SJCRH30 (cell line): ENCODE results near the gene TLK1. TPM values are rescaled to one million over a fixed set of nuclear protein-coding genes. Genes with fewer than 3 reads are reported as not detected.

Experiments used
- DNase-seq, 2 experiments: peaks; one replicate each; pipeline ENCODE4 v3.0.0-alpha.2; 2015 to 2020
- H3K27ac ChIP-seq: fragments of 250-450 bp; sonication (Bioruptor Pico); 2 replicates; pipeline ENCODE4 v1.5.1; 2020; ENCODE audit warnings: mild to moderate bottlenecking, moderate library complexity
- H3K27me3 ChIP-seq: fragments of 250-450 bp; sonication (Bioruptor Pico); 2 replicates; pipeline ENCODE4 v1.5.1; 2020; ENCODE audit warnings: mild to moderate bottlenecking, moderate library complexity
- H3K36me3 ChIP-seq: fragments of 250-450 bp; sonication (Bioruptor Pico); 2 replicates; pipeline ENCODE4 v1.5.1; 2020; ENCODE audit warnings: mild to moderate bottlenecking, moderate library complexity
- H3K4me1 ChIP-seq: fragments of 250-450 bp; sonication (Bioruptor Pico); 2 replicates; pipeline ENCODE4 v1.5.1; 2020; ENCODE audit warnings: mild to moderate bottlenecking, moderate library complexity
- H3K4me3 ChIP-seq: fragments of 250-450 bp; sonication (Bioruptor Pico); 2 replicates; pipeline ENCODE4 v1.5.1; 2020; ENCODE audit warnings: mild to moderate bottlenecking, moderate library complexity
- H3K9me3 ChIP-seq: fragments of 250-450 bp; sonication (Bioruptor Pico); replicated peaks from 2 replicates; pipeline ENCODE4 v1.5.1; 2020; ENCODE audit warnings: mild to moderate bottlenecking, moderate library complexity
- total RNA-seq: library from RNA; depleted of rRNA; stranded (reverse); fragments of >200 nt; shearing (Covaris generic); gene quantifications from 2 replicates; pipeline ENCODE4 v1.2.3, GENCODE V29; 2014; rRNA removed

TLK1 gene
- 16.6 and 18.4 TPM in 2 replicates for total RNA-seq

DNA sequence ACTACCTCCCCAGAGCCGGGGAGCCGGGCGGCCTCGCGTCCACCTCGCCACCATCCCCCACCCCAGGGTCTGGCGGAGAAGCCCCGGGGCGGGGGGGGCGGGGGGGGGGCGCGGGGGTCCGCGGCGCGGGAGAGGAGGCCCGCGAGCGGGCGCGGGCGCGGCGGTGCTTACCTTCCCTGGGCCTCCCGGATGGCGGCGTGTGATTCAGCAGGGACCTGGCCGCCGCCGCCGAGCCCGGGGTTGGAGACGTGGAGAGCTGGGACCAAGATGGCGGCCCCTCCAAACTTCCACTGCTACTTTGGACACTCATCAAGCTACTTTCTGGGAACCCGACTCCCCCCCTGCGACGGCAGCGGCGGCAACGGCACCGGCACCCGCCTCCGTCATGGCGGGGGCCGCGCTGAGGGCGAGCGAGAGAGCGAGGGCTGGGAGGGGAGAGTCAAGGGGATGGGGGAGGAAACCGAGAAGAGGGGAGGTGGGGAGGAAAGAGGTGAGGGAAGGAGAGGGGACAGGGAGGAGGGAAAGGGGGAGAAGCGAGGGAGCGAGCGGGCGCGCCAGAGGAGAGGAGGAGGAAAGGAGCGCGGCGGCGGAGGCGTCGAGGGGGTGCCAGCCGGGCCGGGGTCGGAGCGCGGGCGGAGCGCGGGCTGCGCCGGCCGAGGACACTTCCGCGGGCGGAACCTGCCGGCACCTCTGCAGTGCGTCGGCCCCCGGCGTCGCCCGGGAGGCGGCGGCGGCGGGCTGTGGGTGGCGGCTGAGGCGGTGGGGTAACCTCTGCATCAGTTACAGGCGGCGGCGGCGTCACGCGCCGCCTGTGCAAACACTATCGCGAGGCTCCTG, at the start of gene TLK1:
TLK1 (minus strand) TSS at position 775 of the 837 bp plus-strand sequence; CDS start at position 310, 465 bp downstream.
- Histone ChIP-seq H3K4me3 (peak within 1 kb of the TSS; percentile 99), H3K9me3 (no peaks in the 10 kb centered on the region), H3K4me1 (peaks cover 2% of the 10 kb centered on the region; the same call in 1 of the 2 replicates), H3K27ac (peak within 1 kb of the TSS; percentile 93), H3K27me3 (no peaks in the 10 kb centered on the region), H3K36me3 (no peaks in the 10 kb centered on the region)
- DNase-seq, result peak; percentile 73 to 78

GRCh38 chr2:171210216-171210863, 49.6 kb upstream of the TLK1 start:
- Histone ChIP-seq H3K4me3 (no peak overlapping the region), H3K27ac (no peak overlapping the region)
- no peak for DNase-seq

DNA sequence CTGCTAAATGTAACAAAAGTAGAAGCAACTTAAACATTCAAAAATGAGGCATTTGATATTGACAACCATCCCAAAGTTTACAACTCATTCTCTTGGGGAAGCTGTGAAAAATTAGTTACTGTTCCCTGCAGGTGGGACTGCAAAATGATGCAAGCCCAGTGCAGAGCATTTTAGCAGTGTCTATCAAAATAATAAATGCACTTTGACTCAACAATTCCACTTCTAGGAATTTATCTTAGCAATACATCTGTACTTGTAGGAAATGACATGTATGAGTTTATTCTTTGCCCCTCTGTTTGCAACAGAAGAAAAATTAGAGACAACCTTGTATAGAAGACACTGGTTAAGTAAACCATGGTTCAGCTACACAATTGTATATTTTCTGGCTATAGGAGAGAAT, 48.0 kb upstream of the TLK1 start:
- no peaks in the 10 kb centered on the region for H3K36me3 ChIP-seq
- H3K27me3 ChIP-seq, result no peaks in the 10 kb centered on the region
- H3K4me3 ChIP-seq, result no peak overlapping the region
- 0 out of 2 replicates have a peak, but pooled peaks cover 5% of the 10 kb centered on the region for H3K4me1 ChIP-seq
- H3K9me3 ChIP-seq, result no peaks in the 10 kb centered on the region; the same call in 1 of the 2 replicates
- H3K27ac ChIP-seq, result no peak overlapping the region
- no peak for DNase-seq

More at GRCh38 chr2:171210216-171210863, 49.6 kb upstream of the TLK1 start:
- H3K27me3 ChIP-seq, result no peaks in the 10 kb centered on the region
- H3K4me1 ChIP-seq, result 0 out of 2 replicates have a peak, but pooled peaks cover 5% of the 10 kb centered on the region
- no peaks in the 10 kb centered on the region; the same call in 1 of the 2 replicates for H3K9me3 ChIP-seq
- no peaks in the 10 kb centered on the region for H3K36me3 ChIP-seq

GRCh38 chr2:171206422-171207115, 45.9 kb upstream of the TLK1 start:
- Histone ChIP-seq H3K27ac (no peak overlapping the region), H3K27me3 (no peaks in the 10 kb centered on the region), H3K9me3 (no peaks in the 10 kb centered on the region; the same call in 1 of the 2 replicates), H3K4me1 (0 out of 2 replicates have a peak, but pooled peaks cover 3% of the 10 kb centered on the region), H3K36me3 (no peaks in the 10 kb centered on the region), H3K4me3 (no peak overlapping the region)
- DNase-seq, result no peak

GRCh38 chr2:171205551-171205950, 44.9 kb upstream of the TLK1 start:
- Histone ChIP-seq H3K27me3 (no peaks in the 10 kb centered on the region), H3K36me3 (no peaks in the 10 kb centered on the region), H3K4me1 (no peaks in the 10 kb centered on the region), H3K9me3 (no peaks in the 10 kb centered on the region; the same call in 1 of the 2 replicates), H3K4me3 (no peak overlapping the region), H3K27ac (no peak overlapping the region)
- no peak for DNase-seq

- H3K9me3 ChIP-seq, result no peaks in the 10 kb centered on the region
- no peaks in the 10 kb centered on the region for H3K36me3 ChIP-seq
- H3K4me1 ChIP-seq, result no peaks in the 10 kb centered on the region
- H3K27me3 ChIP-seq, result no peaks in the 10 kb centered on the region
- H3K4me3 ChIP-seq, result no peak overlapping the region
- H3K27ac ChIP-seq, result no peak overlapping the region
- no peak for DNase-seq
Observed at GRCh38 chr2:171201767-171202166, 41.1 kb upstream of the TLK1 start.

DNA sequence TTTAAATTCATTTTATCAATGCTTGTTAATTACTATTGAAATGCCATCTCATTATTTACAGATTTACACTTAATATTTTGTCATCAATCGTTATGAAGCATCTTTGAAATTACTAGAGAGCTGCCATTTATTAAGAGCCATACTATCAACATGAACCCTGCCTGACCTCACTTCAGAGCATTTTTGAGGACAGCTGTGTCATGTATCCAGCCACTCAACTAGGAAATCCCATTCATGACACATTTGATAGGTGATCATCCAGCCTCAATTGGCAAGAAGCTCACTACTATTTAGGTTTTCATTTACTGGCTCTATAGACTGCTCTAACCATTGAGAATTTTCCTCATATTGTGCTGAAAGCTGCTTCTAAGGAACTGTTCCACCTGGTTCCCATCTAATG, 40.6 kb upstream of the TLK1 start:
- DNase-seq, result peak in 1 of 2 experiments; percentile 8
- Histone ChIP-seq H3K4me1 (no peaks in the 10 kb centered on the region), H3K4me3 (no peak overlapping the region)

DNA sequence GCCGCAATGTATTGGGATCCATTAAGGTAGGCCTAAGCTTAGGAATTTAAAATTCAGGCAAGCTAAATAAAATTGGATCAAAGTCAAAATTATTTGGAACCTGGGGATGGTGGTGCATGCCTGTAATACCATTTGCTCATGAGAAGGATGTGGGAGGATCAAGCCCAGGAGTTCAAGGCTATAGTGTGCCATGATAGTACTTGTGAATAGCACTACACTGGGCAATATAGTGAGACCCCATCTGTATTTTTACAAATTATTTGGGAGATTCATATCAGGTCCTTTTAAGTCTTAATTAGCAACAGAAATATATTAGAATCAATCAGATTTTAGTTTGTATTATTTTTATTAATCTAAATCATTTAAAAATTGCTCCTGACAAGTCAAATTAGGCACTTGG, 39.8 kb upstream of the TLK1 start:
- H3K4me3 ChIP-seq, result no peak overlapping the region
- no peaks in the 10 kb centered on the region for H3K4me1 ChIP-seq
- H3K27me3 ChIP-seq, result no peaks in the 10 kb centered on the region
- no peaks in the 10 kb centered on the region for H3K9me3 ChIP-seq
- no peak overlapping the region for H3K27ac ChIP-seq
- no peaks in the 10 kb centered on the region for H3K36me3 ChIP-seq
- no peak for DNase-seq

More for the DNA sequence above, 40.6 kb upstream of the TLK1 start:
- Histone ChIP-seq H3K27ac (no peak overlapping the region), H3K27me3 (no peaks in the 10 kb centered on the region), H3K9me3 (no peaks in the 10 kb centered on the region), H3K36me3 (no peaks in the 10 kb centered on the region)

DNA sequence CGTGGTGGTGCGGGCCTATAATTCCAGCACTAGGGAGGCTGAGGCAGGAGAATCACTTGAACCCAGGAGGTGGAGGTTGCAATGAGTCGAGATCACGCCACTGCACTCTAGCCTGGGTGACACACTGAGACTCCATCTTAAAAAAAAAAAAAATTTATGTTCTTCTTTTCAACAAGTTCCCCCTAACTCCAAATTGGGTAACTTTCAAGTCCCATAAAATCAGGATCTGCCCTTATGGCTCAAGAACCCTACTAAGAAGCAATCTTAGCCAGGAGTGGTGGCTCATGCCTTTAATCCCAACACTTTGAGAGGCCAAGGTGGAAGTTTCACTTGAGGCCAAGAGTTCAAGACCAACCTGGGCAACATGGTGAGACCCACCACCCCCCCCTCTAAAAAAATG, 30.3 kb upstream of the TLK1 start:
- Histone ChIP-seq H3K27me3 (no peaks in the 10 kb centered on the region), H3K4me1 (no peaks in the 10 kb centered on the region), H3K9me3 (no peaks in the 10 kb centered on the region), H3K4me3 (no peak overlapping the region), H3K36me3 (no peaks in the 10 kb centered on the region), H3K27ac (no peak overlapping the region)
- no peak for DNase-seq

- Histone ChIP-seq H3K9me3 (no peaks in the 10 kb centered on the region), H3K4me3 (no peak overlapping the region), H3K36me3 (no peaks in the 10 kb centered on the region), H3K27ac (no peak overlapping the region), H3K4me1 (no peaks in the 10 kb centered on the region), H3K27me3 (no peaks in the 10 kb centered on the region)
- no peak for DNase-seq
Observed at GRCh38 chr2:171187819-171188218, 27.1 kb upstream of the TLK1 start.

GRCh38 chr2:171187177-171187576, 26.5 kb upstream of the TLK1 start:
- Histone ChIP-seq H3K27ac (no peak overlapping the region), H3K4me3 (no peak overlapping the region), H3K4me1 (no peaks in the 10 kb centered on the region), H3K9me3 (no peaks in the 10 kb centered on the region), H3K36me3 (no peaks in the 10 kb centered on the region), H3K27me3 (no peaks in the 10 kb centered on the region)
- DNase-seq, result no peak

DNA sequence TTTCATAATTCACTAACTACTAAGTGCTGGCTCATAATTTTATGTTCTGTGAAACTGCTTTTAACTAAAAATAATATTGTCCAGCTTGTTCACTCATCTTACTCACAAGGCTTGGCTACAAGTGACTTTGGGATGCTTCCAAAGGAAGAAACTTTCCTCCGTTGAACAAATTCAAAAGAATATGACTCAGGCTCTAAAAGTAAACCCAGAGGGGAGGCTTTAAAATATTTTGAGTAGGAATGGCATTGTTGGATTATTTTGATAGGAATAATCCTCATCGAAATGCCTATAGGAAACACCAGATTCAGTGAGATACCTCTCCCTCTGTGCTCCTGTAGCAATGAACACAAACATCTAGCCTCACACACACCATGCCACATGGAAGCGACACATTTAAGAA, 25.2 kb upstream of the TLK1 start:
- no peak for DNase-seq
- Histone ChIP-seq H3K27ac (no peak overlapping the region), H3K36me3 (no peaks in the 10 kb centered on the region)

GRCh38 chr2:171185165-171185818, 24.6 kb upstream of the TLK1 start:
- no peaks in the 10 kb centered on the region for H3K36me3 ChIP-seq
- no peak overlapping the region for H3K27ac ChIP-seq

More for the DNA sequence above, 25.2 kb upstream of the TLK1 start:
- H3K4me3 ChIP-seq, result no peak overlapping the region
- H3K27me3 ChIP-seq, result no peaks in the 10 kb centered on the region
- H3K4me1 ChIP-seq, result peaks cover 5% of the 10 kb centered on the region; the same call in 1 of the 2 replicates
- H3K9me3 ChIP-seq, result no peaks in the 10 kb centered on the region

More at GRCh38 chr2:171185165-171185818, 24.6 kb upstream of the TLK1 start:
- peaks cover 6% of the 10 kb centered on the region; the same call in 1 of the 2 replicates for H3K4me1 ChIP-seq
- no peak for DNase-seq
- no peaks in the 10 kb centered on the region for H3K27me3 ChIP-seq
- H3K9me3 ChIP-seq, result no peaks in the 10 kb centered on the region
- H3K4me3 ChIP-seq, result no peak overlapping the region
